Measurements from ENCODE around the gene CHD6.

CHD6 gene

DNA sequence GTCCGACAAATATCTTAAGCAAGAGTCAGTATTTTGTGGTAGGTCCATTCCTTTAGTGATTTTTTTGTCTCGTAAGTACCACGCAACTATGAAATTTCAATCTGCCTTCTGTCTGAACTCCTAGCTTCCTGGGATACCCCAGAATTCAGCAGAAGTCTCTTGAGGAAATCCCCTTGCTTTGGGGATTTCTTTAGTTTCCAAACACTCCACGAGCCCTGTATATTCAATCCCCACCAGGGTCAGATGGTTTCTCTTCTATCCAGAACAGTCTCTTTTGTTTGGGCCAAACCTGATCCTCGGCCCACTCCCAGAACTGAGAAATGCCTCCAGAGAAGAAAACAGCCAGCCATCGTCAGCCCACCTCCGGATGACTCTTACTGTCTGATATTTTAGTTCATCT, 113.0 kb downstream of the CHD6 start:
- DNase-seq (ENCODE audit: low read depth), result no peak

DNA sequence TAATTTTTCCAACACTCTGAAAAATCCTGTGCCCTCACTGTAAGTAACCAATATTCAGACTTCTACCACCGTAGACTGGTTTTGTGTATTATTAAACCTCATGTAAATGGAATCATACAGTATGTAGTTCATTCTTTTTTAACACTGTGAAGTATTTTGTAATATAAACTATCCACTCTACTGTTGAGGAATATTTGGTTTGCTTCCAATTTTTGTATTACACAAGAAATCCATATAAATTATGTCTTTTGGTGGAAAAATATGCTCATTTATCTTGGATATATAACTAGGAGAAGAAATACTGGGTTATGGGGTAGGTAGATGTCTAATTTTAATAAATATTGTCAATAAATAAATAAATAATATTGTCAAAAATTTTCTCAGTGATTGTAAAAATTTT, 116.8 kb downstream of the CHD6 start:
- DNase-seq (ENCODE audit: low read depth), result no peak

DNA sequence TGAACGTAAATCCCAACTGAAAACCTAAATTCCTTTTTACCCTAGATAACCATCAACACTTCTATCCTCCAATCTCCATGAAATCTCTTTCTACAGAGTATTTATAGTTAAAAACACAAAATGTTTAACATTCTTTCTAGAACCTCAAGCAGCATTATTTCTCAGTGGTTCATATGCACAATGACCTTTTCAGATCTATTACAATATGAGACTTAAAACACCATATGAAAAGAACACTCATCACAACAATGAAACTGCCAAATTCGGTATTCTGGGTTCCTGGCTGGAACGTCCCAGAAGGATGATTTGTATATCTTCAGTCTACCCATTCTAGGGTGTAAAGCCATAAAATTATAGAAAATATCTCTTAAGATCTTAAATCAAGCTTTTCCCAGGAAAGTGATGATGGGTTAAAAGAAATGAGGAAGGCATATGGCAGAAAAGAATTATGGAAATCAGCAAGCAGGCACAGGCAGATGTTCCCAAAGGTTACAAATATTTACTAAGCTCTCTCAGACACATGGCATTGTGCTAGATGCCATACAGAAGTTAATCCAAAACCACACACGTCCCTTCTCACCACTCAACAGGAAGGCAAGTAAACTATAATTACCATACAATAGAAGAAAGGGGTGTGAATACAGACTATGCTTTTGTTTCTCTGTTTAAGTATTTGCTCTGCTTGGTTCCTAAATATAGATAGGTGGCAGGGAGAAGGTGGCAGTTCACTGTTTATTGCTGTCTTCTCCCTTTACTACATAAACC, 118.0 kb downstream of the CHD6 start:
- no peak for DNase-seq (ENCODE audit: low read depth)

DNA sequence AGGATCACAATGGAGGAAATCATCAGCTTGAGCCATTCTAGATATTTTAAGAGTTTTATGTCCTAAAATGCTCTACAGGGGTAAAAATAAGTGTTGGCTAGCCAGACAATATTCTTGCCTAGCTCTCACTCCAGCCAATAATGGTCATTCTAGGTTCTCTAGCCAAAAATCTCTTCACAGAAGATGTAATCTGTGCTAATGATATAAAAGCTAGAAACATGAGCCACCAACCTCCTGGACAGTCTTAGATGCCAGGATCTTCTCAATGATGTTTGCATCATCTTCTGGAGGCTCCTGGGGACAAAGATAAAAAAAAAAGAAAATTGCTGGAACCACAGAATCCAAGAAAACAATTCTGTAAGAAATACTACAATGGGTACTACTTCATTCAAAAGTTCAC, 119.1 kb downstream of the CHD6 start:
- DNase-seq (ENCODE audit: low read depth), result no peak

DNA sequence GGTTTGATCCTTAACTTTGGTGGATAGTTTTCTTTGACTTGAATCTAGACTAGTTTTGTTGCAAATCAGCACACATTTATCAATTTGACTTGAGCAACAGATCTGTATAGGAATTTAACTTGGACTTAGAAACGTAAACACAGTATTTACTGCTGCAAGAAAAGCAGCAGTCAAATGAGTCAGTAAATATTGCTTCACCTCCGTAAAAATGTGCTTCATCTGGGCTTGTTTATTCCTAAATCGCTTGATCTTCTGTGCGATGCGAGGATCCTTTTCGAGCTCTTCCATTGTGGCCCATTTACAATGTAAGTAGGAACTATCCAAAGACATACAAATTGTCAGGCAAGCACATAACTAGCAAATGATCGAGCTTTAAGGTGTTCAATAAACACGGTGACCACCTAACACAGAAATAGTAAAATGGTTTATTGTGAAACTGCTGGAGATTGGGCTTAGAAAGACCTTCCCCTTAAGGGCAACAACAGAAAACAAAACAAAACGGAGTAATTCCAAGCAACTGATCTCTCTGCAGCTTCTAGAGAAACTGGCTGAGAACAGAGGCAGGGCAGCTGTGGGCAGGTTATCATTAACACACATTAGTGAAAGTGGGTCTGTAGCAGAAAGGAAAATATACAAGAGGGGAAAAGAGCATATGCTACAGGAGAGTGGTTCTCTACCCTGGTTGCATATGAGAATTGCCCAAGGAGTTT, 120.8 kb downstream of the CHD6 start:
- DNase-seq (ENCODE audit: low read depth), result no peak

DNA sequence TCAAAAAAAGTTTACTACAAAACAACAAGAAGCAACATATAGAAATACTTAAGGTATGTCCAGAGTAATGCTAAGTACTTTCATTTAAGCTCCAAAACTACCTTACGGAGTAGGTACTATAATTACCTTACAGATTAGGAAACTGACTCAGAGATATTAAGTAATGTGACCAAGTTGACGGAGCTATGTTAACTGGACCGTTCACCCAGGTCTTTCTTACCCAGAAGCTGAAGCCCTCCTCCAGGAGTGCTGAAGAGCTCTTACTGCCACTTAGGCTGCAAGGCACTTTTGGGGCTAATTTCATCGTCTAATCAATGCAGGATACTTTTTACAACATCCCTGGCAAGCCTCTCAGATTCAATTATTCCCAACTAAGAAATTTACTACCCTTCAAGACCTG, 123.7 kb downstream of the CHD6 start:
- no peak for DNase-seq (ENCODE audit: low read depth)

DNA sequence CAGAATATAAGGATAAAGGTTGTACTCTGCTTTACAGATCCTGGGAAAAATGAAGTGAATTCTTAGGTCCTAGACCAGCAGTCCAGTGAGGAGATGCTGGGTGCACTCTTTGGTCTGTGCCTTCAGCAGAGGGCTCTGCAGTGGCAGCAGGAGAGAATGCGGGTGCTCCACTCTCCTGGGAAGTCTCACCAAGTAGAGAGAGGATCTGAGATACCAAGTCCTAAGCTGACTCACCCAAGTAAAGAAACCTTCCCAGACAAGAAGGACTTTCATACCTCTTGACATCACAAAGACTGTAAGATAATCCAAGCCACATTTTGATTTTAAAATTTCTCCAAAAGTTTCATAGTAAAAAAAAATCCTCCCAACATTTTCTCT, 134.6 kb downstream of the CHD6 start:
- no peak for DNase-seq (ENCODE audit: low read depth)

DNA sequence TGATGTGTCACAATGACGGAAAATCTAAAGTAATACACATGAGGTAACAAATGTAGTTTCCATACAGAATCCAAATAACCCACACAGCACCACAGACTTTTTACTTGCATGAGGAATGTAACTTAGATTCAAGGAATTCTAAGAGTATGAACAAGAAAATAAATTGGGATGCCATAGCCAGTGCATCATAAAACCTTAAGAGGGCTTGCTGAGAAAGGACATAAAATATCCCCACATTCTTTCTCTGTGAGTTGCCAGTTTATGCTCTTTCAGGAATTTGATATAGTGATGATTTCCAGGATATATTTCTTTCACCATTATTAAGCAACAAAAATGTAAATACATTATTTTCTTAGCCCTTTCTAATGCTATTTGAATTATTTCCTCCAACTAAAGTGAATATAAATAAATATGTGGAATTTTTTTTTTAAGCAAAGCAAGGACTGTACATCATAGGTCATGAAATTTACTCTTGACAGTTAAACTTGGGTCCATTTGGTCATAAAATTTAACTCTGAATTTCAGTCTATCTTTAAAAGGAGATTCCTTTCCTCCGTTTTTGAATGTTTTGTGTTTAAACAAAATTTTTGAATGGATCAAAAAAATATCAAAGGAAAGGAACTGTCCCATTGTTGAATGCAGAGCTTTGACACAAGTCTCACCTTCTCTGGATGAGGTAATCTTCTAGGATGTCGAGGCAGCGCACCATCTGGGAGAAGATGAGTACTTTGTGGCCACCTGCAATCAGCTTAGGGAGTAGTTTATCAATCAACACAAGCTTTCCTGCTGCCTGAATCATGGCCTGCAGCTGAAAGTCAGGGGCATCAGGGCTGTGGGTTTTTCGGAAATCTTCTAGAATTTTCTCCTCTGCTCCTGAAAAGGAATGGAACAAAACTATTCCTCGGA, 135.3 kb downstream of the CHD6 start:
- DNase-seq (ENCODE audit: low read depth), result no peak

DNA sequence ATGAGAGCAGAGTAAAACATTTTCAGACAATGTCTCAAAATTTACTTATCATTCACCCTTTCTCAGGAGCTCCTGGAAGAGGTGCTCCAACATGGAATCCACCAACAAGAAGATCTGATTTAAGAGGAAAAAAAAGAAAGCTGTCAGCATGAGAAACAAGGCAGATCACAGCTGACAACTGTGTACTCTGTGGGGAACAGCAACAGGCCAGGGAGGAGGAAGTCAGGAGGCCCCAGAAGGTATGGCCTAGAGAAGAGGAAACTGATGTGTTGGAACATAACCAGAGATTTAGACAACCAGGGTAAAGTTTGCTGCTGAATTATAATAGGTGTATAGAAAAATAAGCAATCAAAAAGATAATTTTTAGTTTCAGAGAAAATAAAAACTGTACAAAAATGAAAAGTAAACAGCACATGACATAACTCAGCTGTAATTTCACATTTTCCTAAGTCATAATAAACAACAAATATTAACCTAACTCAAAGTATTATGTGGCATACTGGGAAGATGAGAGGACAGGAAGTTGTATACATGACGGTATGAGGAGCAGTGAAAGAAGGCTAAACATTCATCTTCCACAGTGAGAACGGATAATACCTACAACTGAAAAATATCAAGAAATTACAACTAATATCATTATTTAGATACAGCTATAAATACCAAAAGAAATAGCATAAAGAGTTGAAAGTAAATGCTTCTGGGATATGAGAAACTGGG, 138.0 kb downstream of the CHD6 start:
- DNase-seq (ENCODE audit: low read depth), result no peak

DNA sequence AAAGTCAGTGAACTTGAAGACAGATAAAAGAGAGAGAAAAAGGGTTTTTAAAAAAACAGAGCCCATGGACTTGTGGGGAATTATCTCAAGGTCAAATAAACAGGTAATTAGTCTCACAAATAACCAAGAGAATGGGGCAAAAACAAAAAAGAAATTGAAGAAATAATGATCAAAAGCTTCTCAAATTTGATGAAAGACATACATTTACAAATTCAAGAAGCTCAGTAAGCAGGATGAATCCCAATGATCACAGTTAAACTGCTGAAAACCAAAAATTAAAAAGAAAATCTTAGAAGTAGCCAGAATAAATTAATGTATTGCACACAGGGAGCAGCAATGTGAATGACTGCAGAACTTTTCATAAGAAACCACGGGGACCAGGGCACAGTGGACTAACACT, 139.1 kb downstream of the CHD6 start:
- no peak for DNase-seq (ENCODE audit: low read depth)

DNA sequence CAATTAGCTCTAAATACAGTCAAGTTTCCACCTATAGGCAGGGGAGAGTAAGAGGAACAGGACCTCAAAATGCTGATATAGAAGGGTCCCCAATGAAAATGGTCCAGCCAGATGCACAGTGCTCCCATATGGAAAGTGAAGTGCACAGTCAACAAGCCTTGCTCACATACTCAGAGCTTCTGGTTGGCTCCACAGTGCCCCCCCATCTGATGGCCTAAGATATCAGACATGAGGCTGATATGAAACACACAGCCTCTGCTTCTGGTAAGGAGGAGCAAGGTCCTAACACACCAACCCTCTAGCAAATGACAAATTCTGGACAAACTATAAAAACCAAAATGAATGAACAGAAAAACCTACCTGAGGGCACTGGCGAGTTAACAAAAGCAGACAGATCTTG, 140.2 kb downstream of the CHD6 start:
- DNase-seq (ENCODE audit: low read depth), result no peak

DNA sequence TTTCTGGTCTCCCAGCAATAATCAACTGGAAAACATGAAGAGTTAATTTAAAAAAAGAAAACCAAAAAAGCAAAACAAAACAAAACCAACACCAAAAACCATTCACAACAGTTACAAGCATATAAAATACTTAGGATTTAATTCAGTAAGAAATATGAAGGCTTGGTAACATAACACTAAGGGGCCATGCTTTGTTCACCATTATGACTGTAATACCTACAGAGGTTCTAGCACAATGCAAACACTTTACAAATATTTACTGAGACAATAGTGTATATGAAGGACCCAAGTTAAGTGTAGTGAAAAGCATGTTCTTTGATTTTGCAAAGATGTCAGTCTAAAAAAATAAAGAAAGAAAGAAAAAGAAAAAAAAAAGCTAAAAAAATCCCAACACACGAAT, 141.7 kb downstream of the CHD6 start:
- no peak for DNase-seq (ENCODE audit: low read depth)

DNA sequence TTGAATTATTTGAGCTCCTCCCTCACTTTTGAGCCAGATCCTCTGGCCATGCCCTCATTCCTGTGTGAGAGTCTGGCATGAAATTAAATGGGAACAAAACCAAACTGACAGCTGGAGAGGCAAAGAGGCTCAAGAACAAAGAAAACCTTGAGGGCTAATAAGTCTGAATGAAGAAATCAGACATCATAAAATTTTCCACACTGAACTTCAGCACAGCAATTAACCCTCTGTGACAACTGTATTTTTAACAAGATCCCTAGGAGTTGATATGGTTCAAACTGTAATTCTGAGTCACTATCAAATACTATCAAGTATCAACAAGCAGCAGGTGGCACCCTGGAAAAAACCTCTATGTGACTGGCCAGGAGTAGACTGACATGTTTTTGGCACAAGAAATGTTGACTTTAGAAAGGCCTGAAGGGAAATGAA, 142.2 kb downstream of the CHD6 start:
- DNase-seq (ENCODE audit: low read depth), result no peak

DNA sequence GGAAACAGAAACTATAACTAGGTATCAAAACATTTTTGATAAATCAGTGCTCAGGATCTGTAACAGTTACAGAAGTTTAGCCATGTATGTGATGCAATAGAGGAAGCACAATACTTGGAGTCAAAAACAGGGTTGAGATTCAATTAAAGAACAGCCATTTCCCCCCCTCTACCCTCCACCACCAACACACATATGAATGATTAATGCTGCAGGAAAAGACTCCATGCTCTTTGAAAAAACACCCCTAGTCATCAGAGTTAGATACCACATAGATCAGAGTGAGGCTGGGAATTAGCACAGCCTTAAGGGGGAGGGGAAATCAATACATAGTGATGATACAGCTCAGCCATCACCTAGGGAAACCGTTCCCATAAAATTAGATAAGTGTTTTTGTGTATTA, 142.7 kb downstream of the CHD6 start:
- DNase-seq (ENCODE audit: low read depth), result no peak

DNA sequence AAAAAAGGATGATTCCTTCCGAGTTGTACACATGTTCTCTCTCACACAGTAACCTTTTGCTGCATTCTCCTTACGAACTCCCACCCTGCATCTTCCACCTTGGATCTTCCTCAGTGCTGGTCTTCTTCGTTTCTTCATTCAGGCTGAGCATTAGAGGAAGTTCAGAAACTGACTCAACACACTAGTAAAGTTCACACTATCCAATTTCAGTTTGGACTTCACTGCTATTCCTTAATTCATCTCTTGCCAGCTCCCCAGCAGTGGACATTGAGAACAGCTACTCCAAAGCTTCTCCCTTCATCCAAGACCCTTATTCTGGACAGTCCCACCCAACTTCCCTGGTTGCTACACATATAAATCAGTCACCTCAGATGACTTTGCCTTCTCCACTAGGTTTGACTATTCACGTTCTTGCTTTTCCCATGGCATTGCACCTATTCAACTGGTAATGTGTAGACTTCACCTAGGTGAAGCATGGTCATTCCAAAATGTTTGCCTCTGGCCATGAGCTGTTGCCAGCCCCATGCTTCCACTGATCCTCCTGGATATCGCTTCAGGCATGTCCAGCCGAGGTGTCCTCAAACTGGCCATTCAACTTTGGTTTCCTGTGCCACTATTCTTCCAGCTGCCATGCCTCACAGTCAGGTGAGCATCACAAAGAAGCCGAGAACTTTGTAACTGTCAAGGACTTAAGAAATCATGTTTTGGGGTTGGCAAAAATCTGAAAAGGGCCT, 147.6 kb downstream of the CHD6 start:
- no peak for DNase-seq (ENCODE audit: low read depth)

DNA sequence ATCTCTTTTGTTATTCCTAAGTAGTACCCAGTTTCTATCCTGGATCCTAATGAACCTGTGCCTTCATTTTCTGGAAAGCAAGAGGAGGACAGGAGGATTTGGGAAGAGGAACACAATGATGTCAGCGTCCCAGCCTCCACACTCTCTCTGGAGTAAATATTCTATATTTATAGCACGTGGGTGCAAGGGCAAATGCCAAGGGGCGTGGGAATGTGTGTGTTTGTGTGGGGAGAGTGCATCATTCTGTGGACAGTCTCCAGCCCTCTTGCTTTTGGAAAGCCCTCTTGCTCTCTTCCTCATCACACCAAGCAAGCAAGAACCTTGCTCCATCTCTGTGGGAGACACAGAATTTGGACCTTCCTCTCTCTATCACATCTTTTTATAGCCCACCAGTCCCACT, 148.3 kb downstream of the CHD6 start:
- no peak for DNase-seq (ENCODE audit: low read depth)

DNA sequence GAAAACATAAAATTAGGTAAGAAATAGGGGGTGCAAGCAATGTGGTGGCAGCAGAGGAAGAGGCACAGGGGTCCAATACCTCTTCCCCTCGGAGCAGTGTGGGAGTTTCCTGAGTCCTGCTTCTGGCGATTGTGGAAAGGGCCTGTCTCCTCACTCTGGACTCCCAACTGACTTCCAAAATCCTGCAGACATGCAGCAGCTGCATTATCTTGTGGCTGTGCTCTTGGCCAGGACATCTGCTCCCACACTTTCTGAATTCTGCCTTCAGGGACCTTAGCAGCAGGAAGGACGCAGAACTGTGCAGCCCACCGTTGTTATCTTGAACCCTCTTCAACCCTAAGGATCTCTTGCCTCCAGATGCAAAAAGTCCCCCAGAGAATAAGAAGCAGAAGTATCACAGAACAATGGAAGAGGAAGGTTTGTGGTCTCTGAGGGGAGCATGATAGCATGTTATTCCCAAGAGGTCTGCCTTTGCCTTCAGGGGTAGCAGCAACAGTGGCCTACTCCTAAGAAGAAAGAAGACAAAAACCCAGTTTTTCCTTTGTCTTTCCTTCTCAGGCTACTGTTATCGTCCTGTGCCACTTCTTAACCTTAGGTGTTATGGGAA, 149.1 kb downstream of the CHD6 start:
- no peak for DNase-seq (ENCODE audit: low read depth)

DNA sequence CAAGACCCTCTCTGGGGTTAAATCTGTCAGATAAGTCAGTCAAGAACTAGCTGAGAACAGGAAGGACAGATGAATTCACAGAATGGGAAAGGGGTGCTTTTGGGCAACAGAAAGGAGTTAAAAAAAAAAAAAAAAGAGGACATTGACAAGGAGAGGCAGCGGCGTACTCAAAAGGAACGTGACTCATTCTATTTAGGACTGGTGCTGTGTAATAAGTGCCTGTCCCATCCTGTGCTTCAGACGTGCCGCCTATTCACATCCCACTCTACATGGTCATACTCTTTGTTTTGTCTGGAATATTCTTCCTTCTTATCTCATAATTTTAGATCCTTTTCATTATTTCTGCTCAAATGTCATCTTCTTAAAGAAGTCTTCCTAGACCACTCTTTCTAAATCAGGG, 150.5 kb downstream of the CHD6 start:
- no peak for DNase-seq (ENCODE audit: low read depth)

DNA sequence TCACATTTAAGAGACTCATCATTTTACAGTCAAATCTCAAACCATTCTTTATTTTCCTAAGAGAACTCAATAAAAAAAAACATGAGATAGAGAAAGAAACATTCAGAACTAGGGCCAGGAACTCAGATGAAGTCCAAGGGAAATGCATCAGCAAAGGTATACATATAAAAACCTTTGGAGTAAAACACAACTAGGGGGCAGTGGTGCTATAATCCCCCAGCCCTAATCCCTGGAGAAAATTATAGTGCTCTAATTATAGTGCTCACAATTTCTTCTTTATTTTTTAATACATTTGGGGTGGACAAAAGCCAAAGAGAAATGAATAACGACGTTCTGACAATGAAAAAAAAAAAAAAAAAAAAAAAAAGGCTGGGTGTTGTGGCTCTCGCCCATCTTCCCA, 151.0 kb downstream of the CHD6 start:
- DNase-seq (ENCODE audit: low read depth), result no peak

DNA sequence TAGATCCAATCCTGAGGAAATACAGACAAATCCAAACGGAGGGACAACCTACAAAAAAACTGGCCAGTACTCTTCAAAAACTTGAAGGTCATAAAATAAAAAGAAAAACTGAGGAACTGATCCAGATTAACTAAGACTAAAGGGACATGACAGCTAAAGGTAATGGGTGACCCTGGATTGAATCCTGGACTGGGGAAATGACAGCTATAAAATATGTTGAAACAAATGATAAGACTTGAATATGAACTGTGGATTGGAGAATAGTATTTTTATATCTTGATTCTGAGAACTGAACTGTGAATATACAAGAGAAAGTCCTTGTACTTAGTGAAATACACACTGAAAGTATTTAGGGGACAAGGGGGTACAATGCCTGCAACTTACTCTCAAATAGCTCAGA, 154.6 kb downstream of the CHD6 start:
- no peak for DNase-seq (ENCODE audit: low read depth)
